Effector memory CD8-positive, alpha-beta T cell (primary cell): ENCODE results near the gene SLFN14.
"Not testable (repeated sequence)": the region's sequence is repeated elsewhere in the genome, so short reads cannot be mapped to it uniquely, and the experiment has no call there.

Experiments used
- ATAC-seq: fragments of 150-1000 bp; cut with Tn5 transposase; replicated peaks from 2 replicates; pipeline ENCODE4 v1.10.0; 2021; ENCODE audit warnings: mild to moderate bottlenecking, moderate library complexity
- DNase-seq, 3 experiments: peaks; one replicate each; pipeline ENCODE4 v3.0.0; 2021
- H3K27ac Mint-ChIP-seq, 2 donors: one replicate each; pipeline ENCODE4 v1.8.0; 2022; ENCODE audit warnings: mild to moderate bottlenecking in 2 of 2, mixed read lengths in 2 of 2, moderate library complexity in 2 of 2
- H3K27me3 Mint-ChIP-seq, 2 donors: one replicate each; pipeline ENCODE4 v1.8.0; 2022; ENCODE audit warnings: mixed read lengths in 2 of 2
- H3K36me3 Mint-ChIP-seq: one replicate; pipeline ENCODE4 v1.8.0; 2022; ENCODE audit warnings: mild to moderate bottlenecking, moderate library complexity, mixed read lengths; ENCODE audit not compliant: insufficient read depth
- H3K4me1 Mint-ChIP-seq, 2 donors: one replicate each; pipeline ENCODE4 v1.8.0; 2022; ENCODE audit warnings: low read depth in 2 of 2, mixed read lengths in 2 of 2
- H3K4me3 Mint-ChIP-seq, 2 donors: one replicate each; pipeline ENCODE4 v1.8.0; 2022; ENCODE audit warnings: mild to moderate bottlenecking in 2 of 2, mixed read lengths in 2 of 2, moderate library complexity in 2 of 2
- H3K9me3 Mint-ChIP-seq, 2 donors: one replicate each; pipeline ENCODE4 v1.8.0; 2022; ENCODE audit warnings: mixed read lengths in 2 of 2

SLFN14 gene

DNA sequence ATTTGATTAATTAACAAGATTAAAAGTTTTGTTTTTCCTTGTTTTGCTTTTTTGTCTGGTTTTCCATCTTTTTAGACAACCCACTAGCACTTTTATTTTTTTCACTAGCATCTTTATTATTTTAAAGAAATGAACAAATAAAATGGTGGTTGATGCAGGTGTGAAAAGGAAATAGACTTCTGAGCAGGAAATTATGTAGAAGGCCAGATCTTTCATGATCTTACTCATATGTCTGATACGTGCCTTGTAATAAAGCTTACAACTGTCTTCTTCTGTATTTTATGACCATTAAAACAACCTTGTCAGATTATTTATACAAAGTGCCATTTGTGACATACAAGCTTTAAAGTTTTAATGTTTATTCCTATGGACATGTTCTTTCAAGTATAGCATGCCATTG is 29.5 kb downstream of the SLFN14 start:
- H3K27ac Mint-ChIP-seq = peak overlapping the region; percentile 97 to 100
- no peak for DNase-seq
- H3K9me3 Mint-ChIP-seq = no peaks in the 10 kb centered on the region

DNA sequence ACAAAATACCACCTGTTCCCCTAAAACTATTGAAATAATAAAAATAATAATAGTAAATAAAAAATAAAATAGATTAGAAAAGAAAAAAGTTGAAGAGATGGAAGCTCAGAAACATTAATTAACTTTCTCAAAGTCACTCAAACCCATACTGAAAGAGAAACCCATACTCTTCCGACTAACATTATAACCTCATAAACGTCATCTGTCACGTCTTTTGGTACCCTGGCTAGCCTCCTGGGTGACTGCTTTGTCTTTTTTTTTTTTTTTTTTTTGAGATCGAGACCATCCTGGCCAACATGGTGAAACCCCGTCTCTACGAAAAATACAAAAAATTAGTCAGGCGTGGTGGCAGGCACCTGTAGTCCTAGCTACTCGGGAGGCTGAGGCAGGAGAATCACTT is 30.8 kb downstream of the SLFN14 start:
- ATAC-seq = peak; percentile 74
- Mint-ChIP-seq H3K4me1 (peaks cover 58 to 76% of the 10 kb centered on the region in 2 donors), H3K9me3 (no peaks in the 10 kb centered on the region), H3K36me3 (peaks cover 40% of the 10 kb centered on the region), H3K27ac (peak overlapping the region; percentile 97 to 100), H3K27me3 (no peaks in the 10 kb centered on the region), H3K4me3 (peak overlapping the region; percentile 85)
- no peak for DNase-seq

More for the DNA sequence above, 29.5 kb downstream of the SLFN14 start:
- no peaks in the 10 kb centered on the region for H3K27me3 Mint-ChIP-seq
- ATAC-seq = peak; percentile 61
- peaks cover 45 to 68% of the 10 kb centered on the region in 2 donors for H3K4me1 Mint-ChIP-seq
- H3K4me3 Mint-ChIP-seq = peak overlapping the region; percentile 85
- H3K36me3 Mint-ChIP-seq = peaks cover 50% of the 10 kb centered on the region

DNA sequence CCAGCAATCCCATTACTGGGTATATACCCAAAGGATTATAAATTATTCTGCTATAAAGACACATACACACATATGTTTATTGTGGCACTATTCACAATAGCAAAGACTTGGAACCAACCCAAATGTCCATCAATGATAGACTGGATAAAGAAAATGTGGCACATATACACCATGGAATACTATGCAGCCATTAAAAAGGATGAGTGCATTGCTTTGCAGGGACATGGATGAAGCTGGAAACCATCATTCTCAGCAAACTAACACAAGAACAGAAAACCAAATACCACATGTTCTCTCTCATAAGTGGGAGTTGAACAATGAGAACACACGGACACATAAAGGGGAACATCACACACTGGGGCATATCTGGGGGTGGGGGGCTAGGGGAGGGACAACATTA is 31.3 kb downstream of the SLFN14 start:
- H3K27me3 Mint-ChIP-seq, H3K9me3 Mint-ChIP-seq, ATAC-seq, DNase-seq: not testable (repeated sequence)
- Mint-ChIP-seq H3K4me3 (peak overlapping the region in 1 of 2 donors; percentile 15), H3K27ac (peak overlapping the region; percentile 70 to 100), H3K4me1 (peaks cover 63 to 76% of the 10 kb centered on the region in 2 donors), H3K36me3 (peaks cover 41% of the 10 kb centered on the region)

GRCh38 chr17:35523296-35523695 is 37.3 kb downstream of the SLFN14 start:
- peaks cover 61% of the 10 kb centered on the region for H3K36me3 Mint-ChIP-seq
- H3K4me1 Mint-ChIP-seq = peaks cover 81 to 94% of the 10 kb centered on the region in 2 donors
- peak overlapping the region; percentile 79 to 84 for H3K4me3 Mint-ChIP-seq
- ATAC-seq (no peak), DNase-seq (no peak)
- peak overlapping the region; percentile 92 to 100 for H3K27ac Mint-ChIP-seq
- no peaks in the 10 kb centered on the region for H3K27me3 Mint-ChIP-seq
- no peaks in the 10 kb centered on the region for H3K9me3 Mint-ChIP-seq

GRCh38 chr17:35521654-35522256 is 38.9 kb downstream of the SLFN14 start:
- peak; percentile 92 for ATAC-seq

GRCh38 chr17:35521150-35521549 is 39.5 kb downstream of the SLFN14 start:
- Mint-ChIP-seq H3K27me3 (no peaks in the 10 kb centered on the region), H3K27ac (peak overlapping the region; percentile 88 to 94), H3K4me1 (peaks cover 80 to 94% of the 10 kb centered on the region in 2 donors), H3K9me3 (no peaks in the 10 kb centered on the region), H3K36me3 (peaks cover 59% of the 10 kb centered on the region), H3K4me3 (peak overlapping the region; percentile 79 to 86)
- DNase-seq (no peak), ATAC-seq (peak; percentile 43)

More at GRCh38 chr17:35521654-35522256, 38.9 kb downstream of the SLFN14 start:
- H3K9me3 Mint-ChIP-seq, H3K27me3 Mint-ChIP-seq: not testable (repeated sequence)
- H3K27ac Mint-ChIP-seq = peak overlapping the region; percentile 88 to 94
- peak in 2 of 3 experiments; percentile 49 to 53 for DNase-seq
- peaks cover 82 to 94% of the 10 kb centered on the region in 2 donors for H3K4me1 Mint-ChIP-seq
- peaks cover 59% of the 10 kb centered on the region for H3K36me3 Mint-ChIP-seq
- H3K4me3 Mint-ChIP-seq = peak overlapping the region; percentile 66 to 79

- no peaks in the 10 kb centered on the region for H3K27me3 Mint-ChIP-seq
- H3K4me3 Mint-ChIP-seq = peak overlapping the region; percentile 79 to 86
- peaks cover 70% of the 10 kb centered on the region for H3K36me3 Mint-ChIP-seq
- DNase-seq = no peak
- no peak for ATAC-seq
- H3K9me3 Mint-ChIP-seq = no peaks in the 10 kb centered on the region
- H3K27ac Mint-ChIP-seq = peak overlapping the region; percentile 89 to 94
- H3K4me1 Mint-ChIP-seq = peaks cover 75 to 90% of the 10 kb centered on the region in 2 donors
Measured at GRCh38 chr17:35519906-35520442, 40.6 kb downstream of the SLFN14 start.

DNA sequence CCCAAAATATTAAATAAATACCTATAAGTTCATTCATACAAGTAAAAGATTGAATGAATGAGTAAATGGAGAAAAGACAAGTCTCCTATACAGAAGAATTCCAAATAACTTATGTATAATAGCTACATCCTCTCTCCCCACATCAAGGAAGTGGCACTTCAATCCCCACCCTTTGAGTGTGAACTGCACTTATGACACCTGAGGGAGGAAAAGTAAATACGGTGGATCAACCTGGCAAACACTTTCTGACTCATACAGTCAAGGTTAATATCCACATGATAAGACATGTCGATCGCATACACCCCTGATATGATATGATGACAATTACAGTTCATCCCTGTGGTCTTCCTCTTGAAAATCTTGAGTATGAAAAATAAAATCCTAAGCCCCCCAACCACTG is 41.2 kb downstream of the SLFN14 start:
- peak; percentile 42 for ATAC-seq
- Mint-ChIP-seq H3K27ac (peak overlapping the region; percentile 89 to 94), H3K4me3 (peak overlapping the region; percentile 79 to 86), H3K4me1 (peaks cover 71 to 90% of the 10 kb centered on the region in 2 donors), H3K27me3 (no peaks in the 10 kb centered on the region), H3K9me3 (no peaks in the 10 kb centered on the region), H3K36me3 (peaks cover 76% of the 10 kb centered on the region)
- no peak for DNase-seq

DNA sequence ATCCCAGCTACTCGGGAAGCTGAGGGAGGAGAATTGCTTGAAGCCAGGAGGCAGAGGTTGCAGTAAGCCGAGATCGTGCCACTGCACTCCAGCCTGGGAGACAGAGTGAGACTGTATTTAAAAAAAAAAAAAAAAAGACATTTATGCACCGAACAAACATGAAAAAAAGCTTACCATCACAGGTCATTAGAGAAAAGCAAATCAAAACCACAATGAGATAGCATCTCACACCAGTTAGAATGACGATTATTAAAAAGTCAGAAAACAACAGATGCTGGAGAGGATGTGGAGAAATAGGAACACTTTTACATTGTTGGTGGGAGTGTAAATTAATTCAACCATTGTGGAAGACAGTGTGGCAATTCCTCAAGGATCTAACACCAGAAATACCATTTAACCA is 42.2 kb downstream of the SLFN14 start:
- not testable (repeated sequence) for H3K9me3 Mint-ChIP-seq, DNase-seq, H3K27me3 Mint-ChIP-seq
- Mint-ChIP-seq H3K4me1 (peaks cover 71 to 88% of the 10 kb centered on the region in 2 donors), H3K27ac (peak overlapping the region; percentile 89 to 94), H3K4me3 (peak overlapping the region; percentile 79 to 86), H3K36me3 (peaks cover 77% of the 10 kb centered on the region)
- ATAC-seq = peak; percentile 19

- DNase-seq (no peak), ATAC-seq (no peak)
- Mint-ChIP-seq H3K9me3 (no peaks in the 10 kb centered on the region), H3K4me1 (peaks cover 64 to 85% of the 10 kb centered on the region in 2 donors), H3K4me3 (peak overlapping the region; percentile 38 to 61), H3K27ac (peak overlapping the region; percentile 89 to 94), H3K36me3 (peaks cover 80% of the 10 kb centered on the region), H3K27me3 (no peaks in the 10 kb centered on the region)
Measured at GRCh38 chr17:35515027-35515426, 45.6 kb downstream of the SLFN14 start.

DNA sequence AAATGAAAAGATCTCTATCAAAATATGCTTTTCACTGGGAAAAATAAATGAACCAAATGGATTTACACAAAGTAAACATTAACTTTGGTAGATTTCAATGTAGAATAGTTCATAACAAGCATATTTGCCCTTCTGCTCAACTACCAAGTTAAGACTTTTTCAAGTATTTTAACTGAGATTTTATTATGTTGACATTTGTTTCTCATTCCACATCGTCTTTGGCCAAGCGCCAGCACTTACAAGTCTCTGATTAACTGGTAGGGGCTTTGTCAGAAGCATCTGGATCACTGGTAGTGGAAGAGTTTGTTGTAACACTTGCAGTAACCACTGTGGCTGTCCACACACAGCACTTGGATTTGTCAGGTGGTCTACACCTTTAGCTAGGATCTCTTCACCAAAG is 46.1 kb downstream of the SLFN14 start:
- peak overlapping the region; percentile 38 to 61 for H3K4me3 Mint-ChIP-seq
- peak overlapping the region; percentile 89 to 94 for H3K27ac Mint-ChIP-seq
- ATAC-seq (no peak), DNase-seq (no peak)
- H3K27me3 Mint-ChIP-seq = no peaks in the 10 kb centered on the region
- H3K36me3 Mint-ChIP-seq = peaks cover 80% of the 10 kb centered on the region
- no peaks in the 10 kb centered on the region for H3K9me3 Mint-ChIP-seq
- H3K4me1 Mint-ChIP-seq = peaks cover 62 to 85% of the 10 kb centered on the region in 2 donors
